Measurements from ENCODE around the gene KISS1R. TPM values are rescaled to one million over a fixed set of nuclear protein-coding genes. Genes with fewer than 3 reads are reported as not detected.

The KISS1R gene
- total RNA-seq, 1 experiment from 2014 or later = not detected

DNA sequence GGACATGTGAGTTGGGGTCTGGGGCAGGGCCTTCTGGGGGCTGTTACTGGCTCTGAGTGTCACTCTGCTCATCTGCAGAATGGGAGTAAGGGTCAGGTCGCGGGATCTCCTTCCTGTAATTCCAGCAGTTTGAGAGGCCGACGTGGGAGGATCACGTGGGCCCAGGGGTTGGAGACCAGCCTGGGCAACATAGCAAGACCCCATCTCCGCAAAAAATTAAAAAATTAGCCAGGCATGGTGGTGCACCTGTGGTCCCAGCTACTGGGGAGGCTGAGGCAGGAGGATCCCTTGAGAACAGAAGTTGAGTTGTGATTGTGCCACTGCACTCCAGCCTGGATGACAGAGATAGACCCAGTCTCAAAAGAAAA is 12.7 kb downstream of the KISS1R start:
- intact Hi-C loops (cut with micrococcal nuclease; ENCODE audit: unreplicated experiment) = no loop called here
- BruUV-seq (replicated peaks) = no TSS peak
- CTCF ChIA-PET = no interaction called here
- no peak for DNase-seq
- Mint-ChIP-seq H3K36me3 (ENCODE audit: insufficient read depth, unreplicated experiment) (peaks cover 13% of the 10 kb centered on the region), H3K9me3 (ENCODE audit: low read depth, unreplicated experiment) (no peaks in the 10 kb centered on the region), H3K4me3 (ENCODE audit: low read depth, unreplicated experiment) (no peak overlapping the region), H3K27ac (ENCODE audit: unreplicated experiment) (no peak overlapping the region), H3K27me3 (ENCODE audit: unreplicated experiment) (peaks cover 16% of the 10 kb centered on the region), H3K4me1 (ENCODE audit: low read depth, unreplicated experiment) (no peaks in the 10 kb centered on the region)
- TF ChIP-seq, protein P1, sequence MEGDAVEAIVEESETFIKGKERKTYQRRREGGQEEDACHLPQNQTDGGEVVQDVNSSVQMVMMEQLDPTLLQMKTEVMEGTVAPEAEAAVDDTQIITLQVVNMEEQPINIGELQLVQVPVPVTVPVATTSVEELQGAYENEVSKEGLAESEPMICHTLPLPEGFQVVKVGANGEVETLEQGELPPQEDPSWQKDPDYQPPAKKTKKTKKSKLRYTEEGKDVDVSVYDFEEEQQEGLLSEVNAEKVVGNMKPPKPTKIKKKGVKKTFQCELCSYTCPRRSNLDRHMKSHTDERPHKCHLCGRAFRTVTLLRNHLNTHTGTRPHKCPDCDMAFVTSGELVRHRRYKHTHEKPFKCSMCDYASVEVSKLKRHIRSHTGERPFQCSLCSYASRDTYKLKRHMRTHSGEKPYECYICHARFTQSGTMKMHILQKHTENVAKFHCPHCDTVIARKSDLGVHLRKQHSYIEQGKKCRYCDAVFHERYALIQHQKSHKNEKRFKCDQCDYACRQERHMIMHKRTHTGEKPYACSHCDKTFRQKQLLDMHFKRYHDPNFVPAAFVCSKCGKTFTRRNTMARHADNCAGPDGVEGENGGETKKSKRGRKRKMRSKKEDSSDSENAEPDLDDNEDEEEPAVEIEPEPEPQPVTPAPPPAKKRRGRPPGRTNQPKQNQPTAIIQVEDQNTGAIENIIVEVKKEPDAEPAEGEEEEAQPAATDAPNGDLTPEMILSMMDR (IDR thresholded peaks at IDR 0.05; ENCODE audit: unreplicated experiment) = no peak

DNA sequence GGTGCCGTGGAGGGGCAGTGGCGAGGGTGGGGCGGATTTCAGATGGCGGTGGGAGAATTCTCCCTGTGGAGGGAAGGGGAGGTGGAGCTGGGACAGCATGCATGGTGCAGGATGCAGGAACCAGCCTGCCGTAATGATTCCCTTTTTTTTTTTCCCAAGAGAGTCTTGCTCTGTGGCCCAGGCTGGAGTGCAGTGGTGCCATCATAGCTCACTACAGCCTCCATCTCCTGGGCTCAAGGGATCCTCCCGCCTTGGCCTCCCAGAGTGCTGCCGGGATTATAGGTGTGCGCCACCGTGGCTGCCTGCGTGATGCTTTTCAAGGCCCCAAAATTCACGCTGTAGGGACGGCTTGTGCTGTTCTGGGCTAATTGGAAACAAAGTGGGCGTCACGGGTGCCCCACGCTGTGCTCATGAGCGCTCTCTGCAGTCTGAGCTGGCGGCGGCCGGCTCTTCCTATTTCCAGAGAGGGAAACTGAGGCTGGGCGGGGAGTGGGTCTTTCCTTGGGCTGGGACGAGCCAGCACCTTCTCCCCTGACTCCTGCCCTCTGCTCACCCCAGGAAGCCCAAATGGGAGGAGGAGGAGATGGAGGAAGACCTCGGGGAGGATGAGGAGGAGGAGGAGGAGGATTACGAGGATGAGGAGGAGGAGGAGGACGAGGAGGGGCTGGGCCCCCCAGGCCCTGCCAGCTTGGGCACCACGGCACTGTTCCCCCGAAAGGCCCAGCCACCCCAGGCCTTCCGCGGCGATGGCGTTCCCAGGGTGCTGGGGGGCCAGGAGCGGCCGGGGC is 14.9 kb downstream of the KISS1R start:
- TF ChIP-seq, protein P1 (IDR thresholded peaks at IDR 0.05; ENCODE audit: unreplicated experiment) = no peak
- no TSS peak for BruUV-seq (replicated peaks)
- Mint-ChIP-seq H3K27ac (ENCODE audit: unreplicated experiment) (no peak overlapping the region), H3K9me3 (ENCODE audit: low read depth, unreplicated experiment) (no peaks in the 10 kb centered on the region), H3K36me3 (ENCODE audit: insufficient read depth, unreplicated experiment) (peaks cover 6% of the 10 kb centered on the region), H3K27me3 (ENCODE audit: unreplicated experiment) (peaks cover 16% of the 10 kb centered on the region), H3K4me1 (ENCODE audit: low read depth, unreplicated experiment) (no peaks in the 10 kb centered on the region), H3K4me3 (ENCODE audit: low read depth, unreplicated experiment) (no peak overlapping the region)
- CTCF ChIA-PET = interaction anchor here (0.9 kb wide), 1 partner anchor 30 kb away, joined by 8 read pairs; no protein-coding TSS in a partner anchor
- DNase-seq = no peak
- intact Hi-C loops (cut with micrococcal nuclease; ENCODE audit: unreplicated experiment) = no loop called here

DNA sequence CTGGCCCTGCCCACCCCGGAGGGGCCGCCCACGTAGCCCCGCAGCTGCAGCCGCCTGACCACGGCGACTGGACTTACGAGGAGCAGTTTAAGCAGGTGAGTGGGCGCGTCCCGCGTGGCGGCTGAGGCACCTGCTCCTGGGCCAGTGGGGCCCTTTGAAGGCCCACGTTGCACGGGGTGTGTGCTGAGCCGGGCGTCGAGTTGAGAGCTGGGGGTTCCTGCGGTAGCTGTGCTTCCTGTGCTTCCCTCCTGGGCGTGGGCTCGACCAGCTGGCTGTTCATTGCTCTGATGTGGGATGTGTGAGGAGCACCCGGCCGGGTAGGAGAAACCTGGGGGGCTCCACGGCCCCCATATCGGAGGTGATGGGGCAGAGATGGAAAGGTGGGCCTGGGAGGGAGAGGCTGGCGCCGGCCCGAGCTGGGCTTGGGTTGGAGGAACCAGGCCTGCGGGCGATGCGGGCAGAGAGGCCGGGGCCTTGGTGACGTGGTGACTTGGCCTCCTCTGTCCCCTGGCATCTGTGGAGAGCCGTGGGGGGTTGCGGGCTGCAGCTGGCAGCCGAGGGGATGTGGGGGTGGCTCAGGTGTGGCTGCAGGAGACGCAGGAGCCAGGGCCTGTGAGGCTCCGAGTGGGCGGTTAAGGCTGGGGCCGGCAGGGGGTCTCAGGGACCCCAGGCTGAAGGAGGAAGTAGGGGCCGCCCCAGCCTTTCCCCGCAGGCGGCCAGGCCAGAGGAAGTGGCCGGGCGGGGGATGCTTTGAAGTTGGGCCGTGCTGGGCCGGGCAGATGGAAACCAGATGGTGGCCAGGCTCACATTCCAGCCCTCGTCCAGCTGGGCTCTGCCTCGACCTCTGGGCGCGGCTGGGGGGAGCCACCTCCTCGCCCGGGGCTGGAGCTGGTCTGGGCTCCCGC is 15.8 kb downstream of the KISS1R start:
- CTCF ChIA-PET = interaction anchor here (0.6 to 0.9 kb wide), 2 partner anchors 29 to 387 kb away, joined by 3 to 8 read pairs; no protein-coding TSS in a partner anchor
- peak; percentile 31 for DNase-seq
- H3K27me3 Mint-ChIP-seq (ENCODE audit: unreplicated experiment) = peaks cover 16% of the 10 kb centered on the region
- H3K4me1 Mint-ChIP-seq (ENCODE audit: low read depth, unreplicated experiment) = no peaks in the 10 kb centered on the region
- no peaks in the 10 kb centered on the region for H3K9me3 Mint-ChIP-seq (ENCODE audit: low read depth, unreplicated experiment)
- intact Hi-C loops (cut with micrococcal nuclease; ENCODE audit: unreplicated experiment) = no loop called here
- TF ChIP-seq, protein P1 (IDR thresholded peaks at IDR 0.05; ENCODE audit: unreplicated experiment) = no peak
- H3K27ac Mint-ChIP-seq (ENCODE audit: unreplicated experiment) = no peak overlapping the region
- no TSS peak for BruUV-seq (replicated peaks)
- H3K4me3 Mint-ChIP-seq (ENCODE audit: low read depth, unreplicated experiment) = no peak overlapping the region
- peaks cover 6% of the 10 kb centered on the region for H3K36me3 Mint-ChIP-seq (ENCODE audit: insufficient read depth, unreplicated experiment)

DNA sequence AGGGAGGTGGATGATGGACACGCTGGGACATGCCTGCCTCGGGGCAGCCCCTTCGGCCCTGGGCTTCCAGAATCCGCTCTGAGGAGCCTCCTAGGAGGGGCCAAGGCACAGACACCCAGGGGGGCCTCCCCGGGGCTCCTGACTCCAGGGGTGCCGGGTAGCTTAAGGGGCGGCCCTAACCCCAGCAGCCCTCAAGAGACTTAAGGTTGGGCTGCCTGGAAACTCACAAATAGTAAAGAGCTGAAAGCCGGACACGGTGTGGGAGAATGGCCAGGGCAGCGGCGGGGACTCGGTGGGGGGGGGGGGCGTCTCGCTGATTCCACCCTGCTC is 16.4 kb downstream of the KISS1R start:
- BruUV-seq (replicated peaks) = no TSS peak
- CTCF ChIA-PET = interaction anchor here (0.6 kb wide), 1 partner anchor 387 kb away, joined by 3 read pairs; no protein-coding TSS in a partner anchor
- H3K9me3 Mint-ChIP-seq (ENCODE audit: low read depth, unreplicated experiment) = no peaks in the 10 kb centered on the region
- intact Hi-C loops (cut with micrococcal nuclease; ENCODE audit: unreplicated experiment) = no loop called here
- DNase-seq = no peak
- H3K27ac Mint-ChIP-seq (ENCODE audit: unreplicated experiment) = no peak overlapping the region
- H3K4me1 Mint-ChIP-seq (ENCODE audit: low read depth, unreplicated experiment) = no peaks in the 10 kb centered on the region
- H3K36me3 Mint-ChIP-seq (ENCODE audit: insufficient read depth, unreplicated experiment) = peaks cover 6% of the 10 kb centered on the region
- H3K4me3 Mint-ChIP-seq (ENCODE audit: low read depth, unreplicated experiment) = no peak overlapping the region
- peaks cover 16% of the 10 kb centered on the region for H3K27me3 Mint-ChIP-seq (ENCODE audit: unreplicated experiment)
- TF ChIP-seq, protein P1 (IDR thresholded peaks at IDR 0.05; ENCODE audit: unreplicated experiment) = no peak

All from Calu3 (cell line).